ENCODE results near the gene MRPL45. TPM values are rescaled to one million over a fixed set of nuclear protein-coding genes. Genes with fewer than 3 reads are reported as not detected.
A peak's percentile ranks its signal among the peaks of the same experiment; 100 is the strongest.

MRPL45 gene
- total RNA-seq, 1 donor from 2014 or later, result 46.3 TPM

DNA sequence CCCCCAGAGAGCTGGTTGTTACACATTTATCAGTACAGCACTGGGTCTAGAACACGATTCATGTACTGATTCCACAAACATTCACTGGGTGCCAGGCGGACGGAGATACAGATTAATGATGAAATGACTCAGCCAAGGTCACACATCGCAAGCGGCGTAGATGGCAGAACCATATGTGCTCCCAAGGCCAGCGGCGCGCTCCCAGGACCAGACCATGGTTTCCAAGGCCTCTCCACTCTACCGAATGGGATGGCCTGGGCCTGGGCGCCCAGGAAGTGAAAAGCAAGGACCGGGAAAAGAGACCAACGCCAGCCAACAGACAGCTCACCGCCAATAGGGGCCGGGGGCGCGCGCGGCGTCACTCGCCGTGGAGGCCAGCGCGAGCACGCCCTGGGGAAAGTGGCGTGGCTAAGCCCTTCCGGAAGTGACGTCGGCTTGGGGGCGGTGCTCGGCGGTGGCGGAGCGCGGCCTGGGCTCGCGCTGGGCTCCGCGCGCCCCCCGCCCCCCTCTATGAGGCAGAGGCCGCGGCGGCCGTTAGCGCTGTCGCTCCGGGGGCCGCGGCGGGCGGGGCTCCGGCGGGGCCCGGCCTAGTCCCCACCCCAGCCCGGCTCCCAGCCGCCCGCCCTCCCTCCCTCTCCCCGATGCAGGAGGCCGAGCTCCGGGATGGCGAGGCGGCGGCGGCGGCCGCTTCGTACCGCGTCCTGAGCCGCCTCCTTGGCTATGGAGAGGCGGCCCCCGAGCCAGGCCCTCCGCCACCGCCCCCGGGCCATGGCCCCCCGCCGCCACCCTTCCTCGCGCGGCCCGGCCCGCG, 54.6 kb downstream of the MRPL45 start, which contains the start of gene SOCS7:
Gene SOCS7, plus strand, starts transcription at position 433 of the 811 bp plus-strand sequence. Its CDS starts 209 bp downstream, at position 642.
- H3K27me3 Mint-ChIP-seq, result no peaks in the 10 kb centered on the region
- H3K4me1 Mint-ChIP-seq (ENCODE audit: low read depth), result peaks cover 22% of the 10 kb centered on the region
- H3K4me3 Mint-ChIP-seq (ENCODE audit: low read depth), result peak within 1 kb of the TSS; percentile 79
- DNase-seq (ENCODE audit: low spot score, unreplicated experiment), result peak; percentile 87
- H3K9me3 Mint-ChIP-seq (ENCODE audit: low read depth), result no peaks in the 10 kb centered on the region
- no peaks in the 10 kb centered on the region for H3K36me3 Mint-ChIP-seq (ENCODE audit: insufficient read depth)
- TF ChIP-seq, protein P1, sequence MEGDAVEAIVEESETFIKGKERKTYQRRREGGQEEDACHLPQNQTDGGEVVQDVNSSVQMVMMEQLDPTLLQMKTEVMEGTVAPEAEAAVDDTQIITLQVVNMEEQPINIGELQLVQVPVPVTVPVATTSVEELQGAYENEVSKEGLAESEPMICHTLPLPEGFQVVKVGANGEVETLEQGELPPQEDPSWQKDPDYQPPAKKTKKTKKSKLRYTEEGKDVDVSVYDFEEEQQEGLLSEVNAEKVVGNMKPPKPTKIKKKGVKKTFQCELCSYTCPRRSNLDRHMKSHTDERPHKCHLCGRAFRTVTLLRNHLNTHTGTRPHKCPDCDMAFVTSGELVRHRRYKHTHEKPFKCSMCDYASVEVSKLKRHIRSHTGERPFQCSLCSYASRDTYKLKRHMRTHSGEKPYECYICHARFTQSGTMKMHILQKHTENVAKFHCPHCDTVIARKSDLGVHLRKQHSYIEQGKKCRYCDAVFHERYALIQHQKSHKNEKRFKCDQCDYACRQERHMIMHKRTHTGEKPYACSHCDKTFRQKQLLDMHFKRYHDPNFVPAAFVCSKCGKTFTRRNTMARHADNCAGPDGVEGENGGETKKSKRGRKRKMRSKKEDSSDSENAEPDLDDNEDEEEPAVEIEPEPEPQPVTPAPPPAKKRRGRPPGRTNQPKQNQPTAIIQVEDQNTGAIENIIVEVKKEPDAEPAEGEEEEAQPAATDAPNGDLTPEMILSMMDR (IDR thresholded peaks at IDR 0.05; ENCODE audit: unreplicated experiment), result no peak
- H3K27ac Mint-ChIP-seq, result peak within 1 kb of the TSS; percentile 94

DNA sequence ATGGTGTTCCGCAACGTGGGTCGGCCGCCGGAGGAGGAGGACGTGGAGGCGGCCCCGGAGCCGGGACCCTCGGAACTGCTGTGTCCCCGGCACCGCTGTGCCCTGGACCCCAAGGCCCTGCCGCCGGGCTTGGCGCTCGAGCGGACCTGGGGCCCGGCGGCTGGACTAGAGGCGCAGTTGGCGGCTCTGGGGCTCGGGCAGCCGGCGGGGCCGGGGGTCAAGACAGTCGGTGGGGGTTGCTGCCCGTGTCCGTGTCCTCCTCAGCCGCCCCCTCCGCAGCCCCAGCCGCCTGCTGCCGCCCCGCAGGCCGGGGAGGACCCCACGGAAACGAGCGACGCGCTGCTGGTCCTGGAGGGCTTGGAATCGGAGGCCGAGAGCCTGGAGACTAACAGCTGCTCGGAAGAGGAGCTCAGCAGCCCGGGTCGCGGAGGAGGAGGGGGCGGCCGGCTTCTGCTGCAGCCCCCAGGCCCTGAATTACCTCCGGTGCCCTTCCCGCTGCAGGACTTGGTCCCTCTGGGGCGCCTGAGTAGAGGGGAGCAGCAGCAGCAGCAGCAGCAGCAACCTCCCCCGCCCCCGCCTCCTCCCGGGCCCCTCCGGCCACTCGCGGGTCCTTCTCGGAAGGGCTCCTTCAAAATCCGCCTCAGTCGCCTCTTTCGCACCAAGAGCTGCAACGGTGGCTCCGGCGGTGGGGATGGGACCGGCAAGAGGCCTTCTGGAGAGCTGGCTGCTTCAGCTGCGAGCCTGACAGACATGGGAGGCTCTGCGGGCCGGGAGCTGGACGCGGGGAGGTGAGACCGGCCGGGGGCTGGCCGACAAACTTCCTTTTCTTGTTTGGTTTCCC, 55.5 kb downstream of the MRPL45 start:
- no peaks in the 10 kb centered on the region for H3K9me3 Mint-ChIP-seq (ENCODE audit: low read depth)
- H3K27me3 Mint-ChIP-seq, result no peaks in the 10 kb centered on the region
- no peak for DNase-seq (ENCODE audit: low spot score, unreplicated experiment)
- peak overlapping the region; percentile 75 for H3K4me3 Mint-ChIP-seq (ENCODE audit: low read depth)
- H3K4me1 Mint-ChIP-seq (ENCODE audit: low read depth), result peaks cover 28% of the 10 kb centered on the region
- TF ChIP-seq, protein P1 (IDR thresholded peaks at IDR 0.05; ENCODE audit: unreplicated experiment), result no peak
- no peaks in the 10 kb centered on the region for H3K36me3 Mint-ChIP-seq (ENCODE audit: insufficient read depth)
- H3K27ac Mint-ChIP-seq, result no peak overlapping the region

DNA sequence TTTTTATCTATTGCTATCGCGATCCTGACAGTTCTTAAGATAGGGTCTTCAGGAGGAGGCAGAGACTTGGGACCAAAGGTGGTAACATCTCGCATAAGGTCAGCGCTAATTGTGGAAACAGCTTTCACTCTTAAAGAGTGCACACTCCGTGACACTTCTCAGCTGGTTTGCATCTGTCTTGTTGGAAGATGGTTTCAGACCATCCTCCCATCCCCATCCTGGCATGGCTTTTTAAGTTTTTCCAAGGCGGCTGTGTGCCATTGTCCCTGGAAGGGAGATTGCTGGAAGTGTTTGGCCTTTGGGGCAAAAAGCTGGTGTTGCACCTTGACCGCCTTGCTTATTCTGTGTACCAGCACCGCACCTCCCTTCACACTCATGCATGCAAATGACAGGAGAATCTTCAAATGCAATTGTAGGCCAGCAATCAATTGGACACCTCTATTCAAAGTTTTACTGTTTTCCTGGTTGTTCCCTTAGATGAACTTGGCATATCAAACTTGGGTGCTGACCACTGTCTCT, 56.2 kb downstream of the MRPL45 start:
- H3K4me3 Mint-ChIP-seq (ENCODE audit: low read depth), result peak overlapping the region; percentile 75

DNA sequence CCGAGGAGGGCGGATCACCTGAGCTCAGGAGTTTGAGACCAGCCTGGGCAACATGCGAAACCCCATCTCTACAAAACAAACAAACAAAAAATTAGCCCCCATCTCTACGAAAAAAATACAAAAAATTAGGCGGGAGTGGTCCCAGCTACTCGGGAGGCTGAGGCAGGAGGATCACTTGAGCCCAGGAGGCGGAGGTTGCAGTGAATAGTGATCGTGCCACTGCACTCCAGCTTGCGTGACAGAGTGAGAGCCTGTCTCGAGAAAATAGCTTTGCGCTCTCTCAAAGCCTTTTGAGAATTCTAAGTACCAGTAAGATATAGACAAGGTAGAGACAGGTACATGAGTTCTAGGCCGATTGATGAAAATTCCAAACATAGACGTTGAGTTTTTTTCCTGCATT, 56.7 kb downstream of the MRPL45 start:
- H3K27ac Mint-ChIP-seq, result no peak overlapping the region
- peak overlapping the region; percentile 75 for H3K4me3 Mint-ChIP-seq (ENCODE audit: low read depth)
- no peaks in the 10 kb centered on the region for H3K27me3 Mint-ChIP-seq
- no peak for DNase-seq (ENCODE audit: low spot score, unreplicated experiment)
- no peaks in the 10 kb centered on the region for H3K9me3 Mint-ChIP-seq (ENCODE audit: low read depth)
- TF ChIP-seq, protein P1 (IDR thresholded peaks at IDR 0.05; ENCODE audit: unreplicated experiment), result no peak
- no peaks in the 10 kb centered on the region for H3K36me3 Mint-ChIP-seq (ENCODE audit: insufficient read depth)
- peaks cover 32% of the 10 kb centered on the region for H3K4me1 Mint-ChIP-seq (ENCODE audit: low read depth)

More for the DNA sequence above, 56.2 kb downstream of the MRPL45 start:
- TF ChIP-seq, protein P1 (IDR thresholded peaks at IDR 0.05; ENCODE audit: unreplicated experiment), result no peak
- Mint-ChIP-seq H3K27me3 (no peaks in the 10 kb centered on the region), H3K36me3 (ENCODE audit: insufficient read depth) (no peaks in the 10 kb centered on the region), H3K9me3 (ENCODE audit: low read depth) (no peaks in the 10 kb centered on the region), H3K27ac (no peak overlapping the region), H3K4me1 (ENCODE audit: low read depth) (peaks cover 32% of the 10 kb centered on the region)
- no peak for DNase-seq (ENCODE audit: low spot score, unreplicated experiment)

DNA sequence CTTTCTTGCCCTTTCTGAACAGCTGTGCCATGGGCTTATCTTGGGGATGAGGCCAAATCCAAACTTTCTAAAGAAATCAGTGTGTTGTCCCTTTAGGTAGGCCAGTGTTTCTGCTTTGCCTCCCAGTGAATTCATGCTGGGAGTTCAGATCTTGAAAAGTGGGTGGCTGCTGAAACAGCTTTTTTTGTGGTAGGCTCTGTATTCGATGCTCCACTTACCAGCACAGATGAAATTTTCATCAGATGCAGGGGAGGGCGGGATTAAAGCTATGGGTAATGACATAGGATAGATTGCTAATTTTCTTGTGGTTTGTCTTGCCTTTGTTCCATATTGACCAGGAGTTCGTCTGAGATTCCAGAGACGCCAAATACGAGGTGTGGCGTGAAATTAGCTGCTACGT, 57.5 kb downstream of the MRPL45 start:
- peak overlapping the region; percentile 75 for H3K4me3 Mint-ChIP-seq (ENCODE audit: low read depth)
- TF ChIP-seq, protein P1 (IDR thresholded peaks at IDR 0.05; ENCODE audit: unreplicated experiment), result no peak
- H3K9me3 Mint-ChIP-seq (ENCODE audit: low read depth), result no peaks in the 10 kb centered on the region
- H3K27ac Mint-ChIP-seq, result peak overlapping the region; percentile 64
- no peaks in the 10 kb centered on the region for H3K36me3 Mint-ChIP-seq (ENCODE audit: insufficient read depth)
- DNase-seq (ENCODE audit: low spot score, unreplicated experiment), result no peak
- H3K27me3 Mint-ChIP-seq, result no peaks in the 10 kb centered on the region
- peaks cover 30% of the 10 kb centered on the region for H3K4me1 Mint-ChIP-seq (ENCODE audit: low read depth)

Data from progenitor cell of endocrine pancreas (in vitro differentiated cells).